ENCODE results near the gene FSCN2. TPM values are rescaled to one million over a fixed set of nuclear protein-coding genes. Genes with fewer than 3 reads are reported as not detected.
A peak's percentile ranks its signal among the peaks of the same experiment; 100 is the strongest.

Gene FSCN2
- total and polyA plus RNA-seq, 10 of the 15 experiments (the other 5 are each of a cell fraction or from before 2014, with no cell fraction given), result 0.12 to 2.1 (median 0.65) TPM; not detected in 3

DNA sequence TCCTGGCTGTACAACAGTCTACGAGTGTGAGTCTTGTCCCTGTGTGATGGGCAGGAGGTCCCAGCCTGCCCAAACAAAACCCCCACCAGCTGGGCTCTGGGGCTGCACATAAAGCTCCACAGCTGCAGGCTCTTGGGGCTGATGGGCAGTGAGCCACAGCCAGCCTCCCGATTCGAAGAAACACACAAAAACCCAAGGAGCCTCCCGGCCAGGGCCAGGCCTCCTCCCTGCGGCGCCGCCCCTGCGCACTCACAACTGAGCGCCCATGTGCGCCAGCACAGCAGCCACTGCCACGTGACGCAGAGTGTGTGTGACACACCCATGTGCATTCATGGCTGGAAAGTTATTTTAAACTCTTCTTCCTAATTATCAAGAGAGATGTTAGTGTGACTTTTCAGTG lies 54.6 kb downstream of the FSCN2 start (continued):
- TF ChIP-seq BHLHE40 (IDR thresholded peaks at IDR 0.05; ENCODE audit: borderline replicate concordance in 1 of 2, low read depth in 2 of 2, low read length in 1 of 2) (no peak), FOXK2 (IDR thresholded peaks at IDR 0.05) (no peak), NFXL1 (IDR thresholded peaks at IDR 0.05; ENCODE audit: borderline replicate concordance) (no peak), MTA2 (IDR thresholded peaks at IDR 0.05; ENCODE audit: low read depth) (no peak)

- no peak overlapping the region for H3K4me2 ChIP-seq (ENCODE audit: control insufficient read depth, insufficient read depth)
- BruUV-seq (replicated peaks), result TSS peak; percentile 31
- in situ Hi-C loops (cut with MboI), result no loop called here
- H3K27ac ChIP-seq (ENCODE audit: control insufficient read depth, insufficient read depth), result no peak overlapping the region
- no peak overlapping the region for H2AFZ ChIP-seq (ENCODE audit: control insufficient read depth, low read depth, low read length)
- 96% methylated on average over 6 of the region's 6 CpGs for WGBS (ENCODE audit: insufficient coverage, insufficient replicate concordance, low lambda C conversion rate, missing lambda C conversion rate)
- CTCF ChIA-PET, result no interaction called here
- H4K20me1 ChIP-seq (ENCODE audit: control insufficient read depth, insufficient read depth), result no peaks in the 10 kb centered on the region
- FAIRE-seq, result no peak
- no peaks in the 10 kb centered on the region for H3K27me3 ChIP-seq (replicated peaks in 1 of 2; ENCODE audit: control insufficient read depth in 2 of 2, insufficient read depth in 2 of 2, low read length in 1 of 2)
- H3K4me1 ChIP-seq (ENCODE audit: control insufficient read depth, insufficient read depth, low read length), result no peaks in the 10 kb centered on the region
- H3K9me3 ChIP-seq (replicated peaks; ENCODE audit: control insufficient read depth, insufficient read depth, low read length), result no peaks in the 10 kb centered on the region
- intact Hi-C loops (cut with micrococcal nuclease; ENCODE audit: unreplicated experiment), result no loop called here
- no peak for DNase-seq (ENCODE audit: low read depth, low spot score)
- no peak for ATAC-seq
- H3K36me3 ChIP-seq (ENCODE audit: control insufficient read depth in 2 of 2, insufficient read depth in 2 of 2, low read length in 1 of 2), result peaks cover 24 to 28% of the 10 kb centered on the region in 2 experiments
- TF ChIP-seq, protein P1, sequence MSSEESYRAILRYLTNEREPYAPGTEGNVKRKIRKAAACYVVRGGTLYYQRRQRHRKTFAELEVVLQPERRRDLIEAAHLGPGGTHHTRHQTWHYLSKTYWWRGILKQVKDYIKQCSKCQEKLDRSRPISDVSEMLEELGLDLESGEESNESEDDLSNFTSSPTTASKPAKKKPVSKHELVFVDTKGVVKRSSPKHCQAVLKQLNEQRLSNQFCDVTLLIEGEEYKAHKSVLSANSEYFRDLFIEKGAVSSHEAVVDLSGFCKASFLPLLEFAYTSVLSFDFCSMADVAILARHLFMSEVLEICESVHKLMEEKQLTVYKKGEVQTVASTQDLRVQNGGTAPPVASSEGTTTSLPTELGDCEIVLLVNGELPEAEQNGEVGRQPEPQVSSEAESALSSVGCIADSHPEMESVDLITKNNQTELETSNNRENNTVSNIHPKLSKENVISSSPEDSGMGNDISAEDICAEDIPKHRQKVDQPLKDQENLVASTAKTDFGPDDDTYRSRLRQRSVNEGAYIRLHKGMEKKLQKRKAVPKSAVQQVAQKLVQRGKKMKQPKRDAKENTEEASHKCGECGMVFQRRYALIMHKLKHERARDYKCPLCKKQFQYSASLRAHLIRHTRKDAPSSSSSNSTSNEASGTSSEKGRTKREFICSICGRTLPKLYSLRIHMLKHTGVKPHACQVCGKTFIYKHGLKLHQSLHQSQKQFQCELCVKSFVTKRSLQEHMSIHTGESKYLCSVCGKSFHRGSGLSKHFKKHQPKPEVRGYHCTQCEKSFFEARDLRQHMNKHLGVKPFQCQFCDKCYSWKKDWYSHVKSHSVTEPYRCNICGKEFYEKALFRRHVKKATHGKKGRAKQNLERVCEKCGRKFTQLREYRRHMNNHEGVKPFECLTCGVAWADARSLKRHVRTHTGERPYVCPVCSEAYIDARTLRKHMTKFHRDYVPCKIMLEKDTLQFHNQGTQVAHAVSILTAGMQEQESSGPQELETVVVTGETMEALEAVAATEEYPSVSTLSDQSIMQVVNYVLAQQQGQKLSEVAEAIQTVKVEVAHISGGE (CRISPR knock-in tag; IDR thresholded peaks at IDR 0.05), result no peak
- TF ChIP-seq PML (IDR thresholded peaks at IDR 0.05; ENCODE audit: low read length) (no peak), IRF4 (IDR thresholded peaks at IDR 0.05; ENCODE audit: low read depth, low read length) (no peak), TCF12 (IDR thresholded peaks at IDR 0.05; ENCODE audit: low read depth, low read length) (no peak), TAF1 (IDR thresholded peaks at IDR 0.05; ENCODE audit: borderline replicate concordance, low read depth, low read length) (no peak), RUNX3 (IDR thresholded peaks at IDR 0.05; ENCODE audit: low read length) (no peak), IKZF2 (IDR thresholded peaks at IDR 0.05) (no peak), SUZ12 (IDR thresholded peaks at IDR 0.05; ENCODE audit: unreplicated experiment) (no peak), ZNF274 (IDR thresholded peaks at IDR 0.05; ENCODE audit: insufficient read depth, insufficient read length) (no peak)
- TF ChIP-seq, protein P2, sequence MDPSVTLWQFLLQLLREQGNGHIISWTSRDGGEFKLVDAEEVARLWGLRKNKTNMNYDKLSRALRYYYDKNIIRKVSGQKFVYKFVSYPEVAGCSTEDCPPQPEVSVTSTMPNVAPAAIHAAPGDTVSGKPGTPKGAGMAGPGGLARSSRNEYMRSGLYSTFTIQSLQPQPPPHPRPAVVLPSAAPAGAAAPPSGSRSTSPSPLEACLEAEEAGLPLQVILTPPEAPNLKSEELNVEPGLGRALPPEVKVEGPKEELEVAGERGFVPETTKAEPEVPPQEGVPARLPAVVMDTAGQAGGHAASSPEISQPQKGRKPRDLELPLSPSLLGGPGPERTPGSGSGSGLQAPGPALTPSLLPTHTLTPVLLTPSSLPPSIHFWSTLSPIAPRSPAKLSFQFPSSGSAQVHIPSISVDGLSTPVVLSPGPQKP (IDR thresholded peaks at IDR 0.05; ENCODE audit: low read depth, low read length), result no peak
- TF ChIP-seq, protein P3, sequence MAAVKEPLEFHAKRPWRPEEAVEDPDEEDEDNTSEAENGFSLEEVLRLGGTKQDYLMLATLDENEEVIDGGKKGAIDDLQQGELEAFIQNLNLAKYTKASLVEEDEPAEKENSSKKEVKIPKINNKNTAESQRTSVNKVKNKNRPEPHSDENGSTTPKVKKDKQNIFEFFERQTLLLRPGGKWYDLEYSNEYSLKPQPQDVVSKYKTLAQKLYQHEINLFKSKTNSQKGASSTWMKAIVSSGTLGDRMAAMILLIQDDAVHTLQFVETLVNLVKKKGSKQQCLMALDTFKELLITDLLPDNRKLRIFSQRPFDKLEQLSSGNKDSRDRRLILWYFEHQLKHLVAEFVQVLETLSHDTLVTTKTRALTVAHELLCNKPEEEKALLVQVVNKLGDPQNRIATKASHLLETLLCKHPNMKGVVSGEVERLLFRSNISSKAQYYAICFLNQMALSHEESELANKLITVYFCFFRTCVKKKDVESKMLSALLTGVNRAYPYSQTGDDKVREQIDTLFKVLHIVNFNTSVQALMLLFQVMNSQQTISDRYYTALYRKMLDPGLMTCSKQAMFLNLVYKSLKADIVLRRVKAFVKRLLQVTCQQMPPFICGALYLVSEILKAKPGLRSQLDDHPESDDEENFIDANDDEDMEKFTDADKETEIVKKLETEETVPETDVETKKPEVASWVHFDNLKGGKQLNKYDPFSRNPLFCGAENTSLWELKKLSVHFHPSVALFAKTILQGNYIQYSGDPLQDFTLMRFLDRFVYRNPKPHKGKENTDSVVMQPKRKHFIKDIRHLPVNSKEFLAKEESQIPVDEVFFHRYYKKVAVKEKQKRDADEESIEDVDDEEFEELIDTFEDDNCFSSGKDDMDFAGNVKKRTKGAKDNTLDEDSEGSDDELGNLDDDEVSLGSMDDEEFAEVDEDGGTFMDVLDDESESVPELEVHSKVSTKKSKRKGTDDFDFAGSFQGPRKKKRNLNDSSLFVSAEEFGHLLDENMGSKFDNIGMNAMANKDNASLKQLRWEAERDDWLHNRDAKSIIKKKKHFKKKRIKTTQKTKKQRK (IDR thresholded peaks at IDR 0.05; ENCODE audit: low read depth, low read length), result no peak
- SMC1A ChIA-PET (ENCODE audit: uncharacterized antibody, unreplicated experiment), result no interaction called here
- no peaks in the 10 kb centered on the region for H3K79me2 ChIP-seq (ENCODE audit: control insufficient read depth, insufficient read depth, low read length)
- no peak overlapping the region for H3K9ac ChIP-seq (ENCODE audit: control insufficient read depth, insufficient read depth, low read length)
- POLR2A ChIA-PET, result no interaction called here
- RAD21 ChIA-PET (ENCODE audit: unreplicated experiment), result no interaction called here
- no peak overlapping the region for H3K4me3 ChIP-seq
Measured at GRCh38 chr17:81583589-81584342, 55.6 kb downstream of the FSCN2 start.

Data from GM12878 (cell line).